Kidney (tissue), 14 donors: ENCODE results near the gene DUS1L. TPM values are rescaled to one million over a fixed set of nuclear protein-coding genes. Genes with fewer than 3 reads are reported as not detected.
A peak's percentile ranks its signal among the peaks of the same experiment; 100 is the strongest.

Source experiments
- DNase-seq, 5 donors: peaks; one replicate each; pipeline ENCODE4 v3.0.0-alpha.2; 2013 to 2020
- FAIRE-seq: peaks from 2 replicates; lab custom pipeline; 2012; peaks lifted over from hg19 to GRCh38; lab: Jason Lieb, UNC
- H3K27ac ChIP-seq, 2 donors: one replicate each; pipeline ENCODE4 v1.7.0; 2013; ENCODE audit warnings: low read depth in 2 of 2, low read length in 2 of 2, inconsistent platforms in 1 of 2
- H3K27me3 ChIP-seq: one replicate; pipeline ENCODE4 v1.7.1; 2013; ENCODE audit warnings: low read length, inconsistent platforms; ENCODE audit not compliant: control insufficient read depth, insufficient read depth
- H3K36me3 ChIP-seq, 3 donors: one replicate each; pipeline versions ENCODE4 v1.7.0 to v1.7.1; 2013; ENCODE audit warnings: low read length in 3 of 3, control low read depth in 1 of 3, inconsistent platforms in 1 of 3; ENCODE audit not compliant: insufficient read depth in 3 of 3, control insufficient read depth in 2 of 3
- H3K4me1 ChIP-seq, 3 donors: one replicate each; pipeline versions ENCODE4 v1.7.0 to v1.7.1; 2013; ENCODE audit warnings: low read length in 3 of 3, inconsistent platforms in 1 of 3, low read depth in 1 of 3; ENCODE audit not compliant: control insufficient read depth in 2 of 3, insufficient read depth in 2 of 3
- H3K4me3 ChIP-seq, 3 donors: one replicate each; pipeline versions ENCODE4 v1.7.0 to v1.8.1; 2013; ENCODE audit warnings: low read length in 3 of 3, control low read depth in 1 of 3, inconsistent platforms in 1 of 3
- H3K9ac ChIP-seq, 3 donors: one replicate each; pipeline versions ENCODE4 v1.7.0 to v1.7.1; 2013; ENCODE audit warnings: low read length in 3 of 3, control low read depth in 1 of 3, inconsistent platforms in 1 of 3
- H3K9me3 ChIP-seq, 3 donors: one replicate each; pipeline versions ENCODE4 v1.7.0 to v1.7.1; 2013; ENCODE audit warnings: low read length in 3 of 3, control low read depth in 1 of 3, inconsistent platforms in 1 of 3; ENCODE audit not compliant: control insufficient read depth in 2 of 3, insufficient read depth in 1 of 3
- intact Hi-C: fragments of 100-400 bp; cut with DNase I; formaldehyde crosslinking; loops from one replicate; pipeline ENCODE4 v1.11.1; 2022
- polyA plus RNA-seq: library from polyadenylated mRNA; stranded (reverse); fragments of 350-450 nt; fragmentation: Illumina TruSeq; extraction: RNeasy Lipid Tissue Mini Kit (QIAGEN cat#74804); gene quantifications from one replicate; pipeline ENCODE4 v1.2.3, GENCODE V29; 2014; ENCODE audit warnings: low read depth, low replicate concordance; ENCODE audit not compliant: insufficient read depth
- total RNA-seq: library from RNA; stranded (reverse); fragmentation: NEBNext Ultra II Directional; extraction: Animal tissue kit (Norgen Biotek cat#: 25700); gene quantifications from one replicate; pipeline ENCODE4 v1.2.1, GENCODE V29; 2021
- TF ChIP-seq, protein P1 (sequence below): IDR thresholded peaks from 3 replicates; pipeline ENCODE4 v1.5.1; 2012; ENCODE audit warnings: mild to moderate bottlenecking, moderate library complexity, borderline replicate concordance; ENCODE audit not compliant: insufficient read depth; ENCODE audit errors: extremely low read depth
- donor health status: control.
- donor health status: control.
- donor health status: control.
- donor health status: control.
- donor health status: control.
- donor health status: DM: yes; HTN: yes; CAD: no.
- donor health status: Normal renal cell carcinoma (clear cell type).

Gene DUS1L
- total and polyA plus RNA-seq, 2 donors from 2014 or later = 84.8 to 102 TPM

DNA sequence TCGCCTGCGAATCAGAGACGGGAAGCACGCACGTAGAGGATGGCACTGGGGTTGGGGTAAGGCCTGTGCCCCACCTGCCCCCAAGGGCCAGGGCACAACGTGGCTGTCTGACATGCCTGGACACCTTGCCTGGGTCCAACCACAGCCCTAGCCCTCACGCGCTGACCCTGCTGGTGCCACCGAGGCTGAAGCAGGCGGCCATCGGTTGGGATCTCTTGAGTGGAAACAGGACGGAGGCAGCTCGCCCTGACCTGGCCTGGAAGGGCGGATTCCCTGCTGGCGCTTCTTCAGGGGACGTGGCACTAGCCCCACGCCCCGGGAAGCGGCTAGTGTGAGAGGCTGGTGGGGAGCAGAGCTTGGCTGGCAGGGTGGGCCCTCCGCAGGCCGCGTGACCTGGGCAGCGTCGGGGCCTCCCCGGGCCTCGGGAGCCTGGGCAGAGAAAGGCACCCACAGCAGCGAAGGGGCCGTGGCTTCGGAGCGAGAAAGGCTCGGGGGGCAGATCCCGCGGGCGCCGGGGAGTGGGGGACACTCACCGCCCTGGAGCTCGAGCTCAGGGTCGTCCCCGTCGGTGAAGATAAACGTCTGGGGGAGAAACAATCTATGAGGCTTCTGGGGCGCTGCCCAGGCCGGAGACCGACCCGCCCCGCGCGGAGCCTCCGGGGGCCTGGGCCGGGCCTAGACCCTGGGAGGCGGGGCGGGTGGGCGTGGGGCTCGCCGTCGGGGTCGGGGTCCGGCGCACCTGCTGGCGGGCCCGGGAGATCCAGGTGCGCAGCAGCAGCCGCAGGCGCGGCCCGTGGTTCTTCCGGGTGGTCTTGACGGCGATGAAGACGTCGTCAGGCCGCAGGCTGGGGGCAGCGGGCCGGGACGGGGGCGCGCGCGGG is 14.6 kb downstream of the DUS1L start:
- peaks cover 2 to 9% (median 3%) of the 10 kb centered on the region in 3 donors for H3K36me3 ChIP-seq
- TF ChIP-seq, protein P1, sequence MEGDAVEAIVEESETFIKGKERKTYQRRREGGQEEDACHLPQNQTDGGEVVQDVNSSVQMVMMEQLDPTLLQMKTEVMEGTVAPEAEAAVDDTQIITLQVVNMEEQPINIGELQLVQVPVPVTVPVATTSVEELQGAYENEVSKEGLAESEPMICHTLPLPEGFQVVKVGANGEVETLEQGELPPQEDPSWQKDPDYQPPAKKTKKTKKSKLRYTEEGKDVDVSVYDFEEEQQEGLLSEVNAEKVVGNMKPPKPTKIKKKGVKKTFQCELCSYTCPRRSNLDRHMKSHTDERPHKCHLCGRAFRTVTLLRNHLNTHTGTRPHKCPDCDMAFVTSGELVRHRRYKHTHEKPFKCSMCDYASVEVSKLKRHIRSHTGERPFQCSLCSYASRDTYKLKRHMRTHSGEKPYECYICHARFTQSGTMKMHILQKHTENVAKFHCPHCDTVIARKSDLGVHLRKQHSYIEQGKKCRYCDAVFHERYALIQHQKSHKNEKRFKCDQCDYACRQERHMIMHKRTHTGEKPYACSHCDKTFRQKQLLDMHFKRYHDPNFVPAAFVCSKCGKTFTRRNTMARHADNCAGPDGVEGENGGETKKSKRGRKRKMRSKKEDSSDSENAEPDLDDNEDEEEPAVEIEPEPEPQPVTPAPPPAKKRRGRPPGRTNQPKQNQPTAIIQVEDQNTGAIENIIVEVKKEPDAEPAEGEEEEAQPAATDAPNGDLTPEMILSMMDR = no peak
- H3K4me3 ChIP-seq = peak overlapping the region; percentile 33 to 66 (median 56)
- H3K4me1 ChIP-seq = peaks cover 0 to 24% (median 8%) of the 10 kb centered on the region in 3 donors
- H3K9ac ChIP-seq = peak overlapping the region in 2 of 3 donors; percentile 34 to 41
- DNase-seq = peak in 2 of 5 donors; percentile 41 to 80
- H3K9me3 ChIP-seq = no peaks in the 10 kb centered on the region
- no peaks in the 10 kb centered on the region for H3K27me3 ChIP-seq
- FAIRE-seq = no peak
- intact Hi-C loops = no loop called here
- H3K27ac ChIP-seq = no peak overlapping the region

GRCh38 chr17:82050152-82050760 is 15.3 kb downstream of the DUS1L start:
- peak overlapping the region in 2 of 3 donors; percentile 56 to 66 for H3K4me3 ChIP-seq
- H3K9me3 ChIP-seq = no peaks in the 10 kb centered on the region
- no peak overlapping the region for H3K27ac ChIP-seq
- peaks cover 0 to 23% (median 8%) of the 10 kb centered on the region in 3 donors for H3K4me1 ChIP-seq
- peak overlapping the region in 1 of 3 donors; percentile 34 for H3K9ac ChIP-seq
- DNase-seq (peak in 1 of 5 donors; percentile 66), FAIRE-seq (no peak)
- no peaks in the 10 kb centered on the region for H3K27me3 ChIP-seq
- intact Hi-C loops = no loop called here
- TF ChIP-seq, protein P1 = no peak
- peaks cover 2 to 8% (median 3%) of the 10 kb centered on the region in 3 donors for H3K36me3 ChIP-seq

GRCh38 chr17:82049521-82049971 is 16.1 kb downstream of the DUS1L start:
- H3K36me3 ChIP-seq = peaks cover 2 to 3% (median 3%) of the 10 kb centered on the region in 3 donors
- no peak for FAIRE-seq
- intact Hi-C loops = no loop called here
- H3K27ac ChIP-seq = no peak overlapping the region
- TF ChIP-seq, protein P1 = no peak
- no peaks in the 10 kb centered on the region for H3K27me3 ChIP-seq
- H3K4me3 ChIP-seq = no peak overlapping the region
- no peak overlapping the region for H3K9ac ChIP-seq
- DNase-seq = peak in 1 of 5 donors; percentile 71
- H3K9me3 ChIP-seq = no peaks in the 10 kb centered on the region
- H3K4me1 ChIP-seq = peaks cover 0 to 23% (median 8%) of the 10 kb centered on the region in 3 donors
